Measurements from ENCODE around the gene METRNL.

The METRNL gene

GRCh38 chr17:83142619-83143018 lies 63.2 kb downstream of the METRNL start:
- DNase-seq (ENCODE audit: low spot score), result no peak

- peak; percentile 0 for DNase-seq (ENCODE audit: low spot score)
Measured at GRCh38 chr17:83143817-83144231, 64.4 kb downstream of the METRNL start.
